Measurements from ENCODE around the gene CRHR2.

Gene CRHR2

DNA sequence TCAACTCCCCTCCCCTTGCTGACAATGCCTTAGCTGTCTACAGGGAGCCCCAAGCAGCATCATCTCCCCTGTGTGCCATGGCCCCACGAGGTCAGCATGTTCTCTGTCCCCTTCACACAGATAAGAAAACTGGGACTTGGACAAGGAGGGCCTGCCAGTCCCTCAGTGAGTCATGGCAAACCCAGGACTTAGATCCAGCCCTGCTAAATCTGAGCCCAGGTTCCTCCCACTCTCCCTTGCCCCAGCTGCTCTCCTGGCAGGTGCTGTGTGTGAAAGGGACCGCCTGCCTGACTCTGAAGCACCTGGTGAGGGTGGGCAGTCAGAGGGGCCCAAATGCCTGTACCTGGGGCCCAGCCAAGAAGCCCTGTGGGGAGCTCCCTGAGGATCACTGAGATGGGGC, 7.4 kb downstream of the CRHR2 start:
- DNase-seq, result no peak

DNA sequence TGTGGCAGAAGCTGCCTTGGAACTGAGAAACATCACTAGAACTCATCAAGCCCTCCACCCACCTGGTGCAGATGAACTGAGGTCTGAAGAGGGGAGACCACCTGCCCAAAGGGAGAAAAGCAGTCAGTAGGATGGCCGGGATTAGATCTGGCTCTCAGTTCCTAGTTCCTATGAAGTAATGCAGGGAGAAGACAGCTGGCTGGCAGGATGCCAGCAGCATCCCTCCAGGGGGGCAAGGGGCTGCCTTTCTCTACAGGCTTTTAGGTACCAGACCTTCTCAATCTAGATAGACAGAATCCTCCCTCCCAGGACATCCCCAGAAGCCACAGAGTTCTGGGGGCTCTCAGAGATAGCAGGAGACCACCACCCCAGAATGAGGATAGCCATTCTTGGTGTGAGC, 7.8 kb downstream of the CRHR2 start:
- DNase-seq, result no peak

DNA sequence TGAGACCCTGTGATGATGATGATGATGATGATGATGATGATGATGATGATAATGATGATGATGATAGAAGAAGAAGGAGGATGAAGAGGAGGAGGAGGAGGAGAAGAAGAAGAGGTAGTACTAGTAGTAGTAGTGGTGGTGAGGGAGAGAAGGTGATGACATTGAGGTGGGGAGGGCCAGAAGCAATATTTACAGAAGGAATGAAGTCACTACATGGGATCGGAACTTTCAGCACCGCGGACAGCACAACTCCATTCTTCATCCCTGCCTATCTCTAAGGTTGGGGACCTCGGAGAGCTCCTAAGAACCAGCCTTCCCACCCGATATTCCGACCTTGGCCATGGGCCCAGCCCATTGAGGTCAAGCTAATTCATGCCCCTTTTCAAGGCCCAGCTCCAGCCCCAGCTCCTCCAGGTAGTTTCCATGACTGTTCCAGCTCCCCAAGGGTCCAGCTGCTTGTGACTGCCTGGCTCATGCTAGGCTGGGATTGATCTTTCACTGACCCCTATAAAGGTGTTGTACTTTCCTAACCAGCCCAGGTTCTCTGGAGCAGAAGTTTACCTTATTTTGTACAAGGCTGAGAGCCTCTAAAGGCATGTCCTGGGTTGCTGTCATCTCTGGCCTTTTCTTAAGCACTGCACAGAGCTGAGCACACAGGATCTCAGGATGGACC, 10.3 kb downstream of the CRHR2 start:
- DNase-seq, result peak; percentile 78

DNA sequence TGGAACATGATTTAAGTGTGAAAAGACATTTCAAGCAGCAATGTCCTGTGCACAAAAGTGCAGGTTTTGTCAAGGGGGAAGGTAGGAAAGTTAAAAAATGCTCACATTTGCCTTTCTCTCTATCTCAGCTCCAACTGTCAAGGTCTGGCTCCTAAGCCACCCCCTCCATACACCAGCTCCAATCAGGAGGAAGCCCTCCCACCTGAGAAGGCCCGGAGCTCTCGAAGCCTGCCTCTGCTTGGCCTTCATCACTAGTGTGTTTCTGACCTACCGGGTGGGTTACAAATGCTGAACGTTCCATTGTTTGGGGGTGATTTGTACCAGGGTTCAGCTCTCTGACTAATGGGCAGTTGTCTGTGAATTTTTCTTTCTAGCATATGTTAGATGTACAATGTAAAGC, 14.2 kb downstream of the CRHR2 start:
- DNase-seq, result no peak

DNA sequence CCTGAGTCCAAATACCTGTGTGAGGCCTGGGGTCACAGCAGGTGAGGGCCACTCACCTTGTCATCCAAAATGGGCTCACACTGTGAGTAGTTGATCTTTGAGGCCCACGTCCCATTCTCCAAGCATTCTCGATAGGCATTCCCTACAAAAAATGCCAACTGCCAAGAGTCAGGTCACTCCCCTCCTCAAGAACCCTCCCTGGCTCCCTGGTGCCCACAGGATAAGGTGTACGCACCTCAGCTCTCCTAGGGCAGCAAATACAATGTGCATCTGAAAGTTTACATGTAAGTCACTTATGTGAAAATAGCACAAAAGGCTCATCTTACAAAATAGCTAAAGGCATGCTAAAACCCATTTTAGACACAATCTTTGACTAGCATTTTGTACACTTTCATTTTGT, 15.1 kb downstream of the CRHR2 start:
- DNase-seq, result no peak

DNA sequence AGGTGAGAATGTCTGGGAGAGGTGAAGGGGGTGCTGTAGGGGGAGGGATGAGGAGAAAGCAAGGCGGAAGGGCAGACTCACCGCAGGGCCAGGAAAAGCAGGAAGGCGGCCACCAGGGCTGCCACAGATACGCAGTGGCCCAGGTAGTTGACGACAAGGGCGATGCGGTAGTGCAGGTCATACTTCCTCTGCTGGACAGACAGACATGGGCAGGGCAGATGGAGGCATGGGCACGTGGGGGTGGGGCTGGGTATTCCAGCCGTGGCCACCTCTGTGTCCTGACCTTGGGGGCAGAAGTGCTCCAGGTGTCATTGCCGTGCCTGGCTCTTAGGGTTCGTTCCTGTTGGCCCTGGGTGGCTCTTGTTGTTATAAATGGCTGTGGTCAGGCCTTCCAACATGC, 16.8 kb downstream of the CRHR2 start:
- no peak for DNase-seq

DNA sequence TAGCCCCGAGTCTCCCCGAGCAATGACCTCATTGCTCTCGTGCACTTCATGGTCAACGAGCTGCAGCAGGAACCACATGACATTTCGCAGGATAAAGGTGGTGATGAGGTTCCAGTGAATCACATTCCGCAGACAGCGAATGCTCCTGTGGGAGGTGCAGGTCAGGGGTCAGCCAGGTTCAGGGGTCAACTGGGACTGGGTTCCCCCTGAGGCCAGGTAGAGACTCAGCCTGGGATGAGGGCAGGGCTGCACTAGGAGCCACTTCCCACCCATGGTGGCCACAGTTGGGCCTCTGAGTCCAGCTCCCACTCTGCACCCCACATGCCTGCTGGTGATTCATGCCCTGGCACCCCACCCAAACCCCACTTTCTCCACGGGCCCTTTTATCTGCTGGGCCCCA, 17.2 kb downstream of the CRHR2 start:
- no peak for DNase-seq

DNA sequence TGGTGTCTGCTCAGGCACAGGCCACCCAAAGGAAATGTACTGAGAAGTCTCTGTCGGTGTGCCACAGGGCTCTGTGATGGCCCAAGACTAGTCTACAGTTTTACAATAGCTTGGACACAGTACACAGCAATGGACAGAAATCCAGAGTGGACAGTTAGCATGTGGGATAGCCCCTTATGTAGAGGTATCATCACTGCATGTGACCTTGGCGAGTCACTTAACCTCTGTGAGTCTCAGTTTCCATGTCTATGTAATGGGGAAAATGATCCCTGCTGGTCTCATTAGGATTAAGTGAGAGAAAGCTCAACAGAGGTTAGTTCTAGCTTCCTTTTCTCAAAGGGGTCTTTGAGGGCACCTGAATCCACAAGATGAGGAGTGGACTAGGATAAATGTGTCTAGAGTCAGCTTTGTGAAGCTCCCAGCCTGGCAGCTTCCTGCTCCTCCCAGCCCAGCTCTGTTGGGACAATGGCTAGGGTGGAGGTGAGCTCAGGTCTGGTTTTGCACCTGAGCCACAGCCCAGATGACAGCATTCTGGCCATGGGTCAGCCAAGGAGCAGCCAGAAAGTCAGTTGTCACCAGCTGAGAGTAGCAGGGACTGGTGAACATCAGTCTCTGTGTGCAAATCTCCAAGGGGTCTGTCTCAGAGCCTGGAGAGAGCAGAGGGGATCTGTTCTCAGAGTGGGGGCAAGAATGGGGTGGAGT, 17.9 kb downstream of the CRHR2 start:
- no peak for DNase-seq

DNA sequence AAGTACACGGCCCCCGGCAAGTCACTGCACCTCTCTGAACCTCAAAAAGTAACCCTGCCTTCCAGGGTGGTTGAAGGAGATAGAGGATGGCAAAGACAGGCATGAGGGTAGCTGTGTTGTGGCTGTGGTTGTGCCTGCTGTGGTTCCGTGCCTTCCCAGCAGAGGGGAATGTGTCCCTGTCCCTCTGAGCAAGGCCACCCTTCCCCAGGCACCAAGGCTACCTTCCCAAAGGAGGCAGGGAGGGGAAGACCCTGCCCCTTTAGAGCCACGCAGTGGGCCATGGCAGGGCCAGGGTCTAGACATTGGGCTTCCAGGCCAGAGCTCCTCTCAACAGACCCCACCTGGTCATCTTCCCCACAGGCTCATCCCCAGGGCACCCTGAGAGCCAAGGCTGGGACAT, 18.8 kb downstream of the CRHR2 start:
- no peak for DNase-seq

DNA sequence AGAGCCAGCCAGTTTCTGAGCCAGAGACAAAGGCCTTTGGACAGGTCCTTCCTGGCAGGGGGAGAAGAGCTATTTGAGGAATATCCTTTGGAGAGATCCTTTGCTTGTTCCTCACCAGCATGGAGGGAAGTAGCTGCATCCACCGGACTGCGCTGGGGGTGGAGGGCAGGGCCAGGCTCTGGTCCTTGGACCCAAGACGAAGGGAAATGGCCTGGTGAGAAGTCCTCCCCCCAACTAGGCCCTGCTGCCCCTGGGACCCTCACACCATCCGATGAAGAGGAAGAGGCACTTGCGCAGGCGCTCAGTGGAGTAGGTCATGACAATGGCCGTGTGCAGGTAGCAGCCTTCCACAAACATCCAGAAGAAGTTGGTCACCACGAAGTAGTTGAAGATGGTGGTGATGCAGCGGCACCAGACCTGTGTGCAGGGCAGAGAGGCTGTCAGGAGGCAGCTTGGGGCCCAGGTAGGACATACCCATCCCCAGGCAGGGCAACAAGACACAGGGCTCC, 19.8 kb downstream of the CRHR2 start:
- DNase-seq, result no peak

DNA sequence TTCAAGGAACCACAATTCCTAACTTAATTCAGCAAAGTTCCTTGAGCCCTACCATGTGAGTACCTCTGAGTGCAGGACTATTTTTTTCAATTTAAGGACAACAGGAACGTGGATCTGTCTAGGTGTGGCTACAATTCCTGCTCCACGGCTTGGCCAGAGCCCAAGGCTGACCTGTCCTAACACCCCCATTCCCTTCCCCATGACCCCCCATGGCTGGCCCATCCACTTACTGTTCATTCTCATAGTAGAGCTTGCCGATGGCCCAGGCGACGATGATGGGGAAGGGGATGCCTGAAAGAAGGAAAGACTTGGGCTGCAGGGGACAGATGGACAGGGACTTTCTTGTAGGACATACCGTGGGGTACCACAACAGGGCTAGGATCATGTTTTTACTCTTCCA, 20.3 kb downstream of the CRHR2 start:
- DNase-seq, result no peak

DNA sequence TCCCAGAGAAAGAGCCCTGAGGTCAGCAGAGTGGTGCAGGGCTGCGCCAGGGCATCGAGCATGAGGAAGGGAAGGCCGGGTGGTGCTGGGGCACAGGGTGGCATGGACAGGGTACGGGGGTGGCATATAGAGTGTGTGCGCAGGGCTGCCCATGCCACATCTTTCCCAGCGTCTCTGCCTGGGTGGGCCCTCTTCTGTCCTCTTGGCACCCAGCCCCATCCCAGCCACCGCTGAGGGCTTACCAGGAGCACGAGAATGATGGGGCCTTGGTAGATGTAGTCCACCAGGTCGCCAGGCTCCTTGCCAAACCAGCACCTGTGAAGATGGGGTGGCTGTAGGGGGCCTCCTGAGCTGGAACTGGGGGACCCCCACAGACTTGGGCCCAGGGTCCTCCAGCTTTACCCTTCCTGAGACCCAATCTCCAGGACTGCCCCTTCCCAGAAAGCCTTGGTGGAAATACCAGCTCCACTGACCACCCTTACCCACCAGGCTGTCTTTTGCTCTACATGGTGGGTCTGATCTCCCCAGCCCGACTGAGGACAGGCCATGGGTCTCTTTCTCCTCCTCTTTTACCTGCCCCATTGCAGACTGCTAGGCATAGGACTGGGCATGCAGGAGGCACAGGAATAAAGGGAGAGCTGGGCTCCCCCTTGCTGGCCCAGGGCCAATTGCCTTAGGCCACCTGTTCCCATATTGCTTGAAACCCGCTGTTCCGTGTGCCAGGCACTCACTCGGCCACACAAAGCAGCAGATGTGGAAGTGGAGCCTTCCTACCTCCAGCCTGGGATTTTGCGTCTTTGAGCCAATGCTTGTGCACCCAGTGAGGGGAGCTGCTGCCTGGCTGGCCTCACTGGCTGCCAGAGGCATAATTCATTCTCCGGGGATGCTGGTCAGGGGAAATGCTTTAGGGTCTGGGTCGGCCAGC, 21.7 kb downstream of the CRHR2 start:
- no peak for DNase-seq

DNA sequence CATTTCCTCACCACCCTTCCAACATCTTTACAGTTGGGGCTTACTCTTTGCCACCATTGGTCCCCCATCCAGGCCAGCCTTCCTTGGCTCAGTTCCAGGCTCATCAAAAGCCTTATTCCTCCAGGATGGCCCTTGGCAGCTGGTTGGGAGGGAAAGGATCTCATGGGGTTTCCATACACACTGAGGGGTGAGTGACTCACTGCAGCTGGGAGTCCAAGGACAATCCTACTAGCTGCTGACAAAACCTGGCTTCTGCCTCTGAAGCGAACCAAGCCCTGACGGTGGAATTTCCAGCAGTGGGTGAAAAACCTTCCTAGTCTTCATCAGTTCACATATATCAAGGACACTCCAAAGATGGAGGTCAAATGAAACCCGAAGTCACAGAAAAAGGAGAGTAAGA, 22.9 kb downstream of the CRHR2 start:
- DNase-seq, result no peak

DNA sequence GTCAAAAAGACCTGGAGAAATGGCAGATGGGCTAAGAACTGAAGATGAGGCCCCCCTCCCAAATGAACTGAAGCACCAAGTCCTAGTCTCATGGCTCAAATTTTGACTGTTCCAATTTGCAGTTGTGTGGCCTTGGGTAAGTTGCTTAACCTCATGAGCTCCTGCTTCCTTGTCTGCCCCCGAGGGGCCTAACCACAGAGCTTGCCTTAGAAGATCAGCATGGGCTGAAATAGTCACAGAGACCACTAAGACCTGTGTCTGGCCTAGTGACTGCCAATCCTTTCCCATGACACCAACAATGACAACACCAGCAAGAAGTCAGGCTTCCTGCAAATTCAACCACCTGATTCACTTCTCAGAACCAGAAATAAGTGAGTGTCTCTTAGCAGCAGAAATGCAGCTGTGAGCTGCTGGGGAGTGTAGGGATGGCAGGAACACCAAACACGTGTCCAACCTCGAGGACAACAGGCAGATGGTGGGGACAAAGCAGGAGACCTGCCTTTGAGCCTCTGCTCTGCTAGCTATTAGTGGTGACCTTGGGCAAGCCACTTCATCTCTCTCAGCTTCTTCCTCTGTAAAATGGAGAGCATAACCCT, 23.7 kb downstream of the CRHR2 start:
- no peak for DNase-seq

DNA sequence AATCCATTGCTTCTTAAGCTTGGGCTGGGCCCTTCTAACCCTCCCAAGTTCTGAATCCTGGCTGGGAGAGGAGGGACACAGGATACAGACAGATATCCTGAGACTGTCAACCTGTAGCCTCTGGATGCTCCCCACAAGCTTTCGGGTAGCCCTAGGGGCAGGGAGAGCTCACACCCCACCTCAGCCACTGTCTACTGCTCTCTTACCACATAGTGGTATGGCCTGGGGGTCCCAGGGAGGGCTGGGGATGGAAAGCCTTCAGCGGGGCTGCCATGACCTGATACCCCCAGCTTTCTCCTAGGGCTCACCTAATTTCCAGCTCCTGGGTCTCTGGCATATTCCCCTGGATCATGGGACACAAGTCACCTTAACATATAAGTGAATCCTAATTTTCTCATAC, 25.1 kb downstream of the CRHR2 start:
- no peak for DNase-seq

DNA sequence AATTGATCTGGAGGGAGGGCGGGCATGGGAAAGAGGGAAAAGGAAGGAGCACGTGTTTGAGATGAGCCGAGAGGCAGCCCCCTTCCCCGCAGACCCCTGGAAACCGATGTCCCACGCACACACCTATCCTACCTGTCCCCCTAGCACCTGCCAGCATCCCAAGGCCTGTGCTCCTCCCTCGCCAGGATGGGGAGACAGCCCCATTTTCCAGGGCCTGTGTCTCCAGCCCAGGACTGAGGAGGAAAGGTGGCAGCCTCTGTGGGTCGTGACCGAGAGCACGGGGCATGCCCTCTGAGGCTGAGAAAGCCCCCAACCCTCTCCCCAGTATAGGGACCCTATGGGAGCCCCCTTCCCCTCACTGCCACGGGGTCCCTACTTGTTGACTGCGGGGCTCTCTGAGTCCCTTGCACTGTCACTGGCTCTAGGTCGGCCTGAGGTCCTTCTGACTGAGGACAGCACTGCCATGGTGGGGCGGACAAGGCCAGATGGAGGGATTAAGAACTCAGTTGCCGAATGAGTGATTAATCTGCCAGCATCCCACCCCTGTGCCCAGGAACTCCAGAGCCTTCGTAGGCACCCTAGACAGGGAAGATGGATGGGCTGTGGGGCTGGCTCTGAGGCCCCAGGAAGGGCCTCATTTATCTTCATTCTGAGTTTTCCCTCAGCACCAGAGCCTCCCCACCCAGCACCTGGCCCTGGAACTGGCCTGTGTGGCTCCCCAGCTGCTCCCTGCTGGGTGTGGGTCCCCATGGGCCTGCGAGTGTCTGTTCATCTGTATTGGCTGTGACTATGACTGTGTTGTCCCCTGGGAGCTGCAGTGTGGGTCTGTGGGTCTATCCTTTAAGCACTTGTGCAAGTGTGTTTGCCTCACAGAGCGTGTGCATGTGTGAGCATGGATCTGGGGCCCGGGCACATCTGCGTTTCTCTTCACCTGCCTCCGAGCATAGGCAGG, 26.0 kb downstream of the CRHR2 start:
- no peak for DNase-seq

DNA sequence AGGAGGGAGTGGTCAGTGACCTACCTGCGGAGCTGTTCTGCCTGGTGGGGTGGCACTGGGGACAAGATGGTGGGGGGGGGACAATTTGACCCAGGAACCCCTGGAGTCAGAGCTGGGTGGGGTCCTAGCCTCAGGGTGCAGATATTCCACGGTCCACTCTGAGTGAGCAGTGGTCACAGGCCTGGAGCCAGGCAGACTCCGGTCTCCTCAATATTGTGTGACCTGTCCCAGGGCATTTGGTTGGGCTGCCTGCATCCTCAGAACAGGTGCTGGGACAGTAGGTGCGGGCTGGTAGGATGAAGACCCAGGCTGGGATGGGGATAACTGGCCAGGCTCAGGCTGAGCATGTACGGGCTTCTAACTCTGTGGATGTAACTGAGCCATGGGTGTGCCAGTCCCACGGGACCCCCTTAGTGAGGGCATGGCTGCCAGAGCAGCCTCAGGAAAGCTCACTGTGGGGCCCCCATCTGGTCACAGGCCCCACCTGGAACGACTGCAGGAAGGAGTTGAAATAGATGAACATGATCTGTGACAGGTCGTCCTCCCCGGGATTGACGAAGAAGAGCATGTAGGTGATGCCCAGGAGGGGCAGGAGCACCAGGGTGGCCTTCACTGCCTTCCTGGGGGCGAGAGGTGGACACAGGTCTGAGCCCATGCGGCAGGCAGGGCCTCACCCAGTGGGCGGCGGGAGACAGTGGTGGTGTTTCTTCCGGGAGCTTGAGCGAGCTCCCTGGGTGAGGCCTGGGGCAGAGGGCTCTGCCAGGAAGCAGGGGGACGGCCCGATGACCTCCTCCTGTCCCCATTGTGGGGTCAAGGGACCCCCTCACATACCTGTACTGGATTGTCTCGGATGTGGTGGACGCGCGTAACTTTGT, 26.9 kb downstream of the CRHR2 start:
- DNase-seq, result no peak

DNA sequence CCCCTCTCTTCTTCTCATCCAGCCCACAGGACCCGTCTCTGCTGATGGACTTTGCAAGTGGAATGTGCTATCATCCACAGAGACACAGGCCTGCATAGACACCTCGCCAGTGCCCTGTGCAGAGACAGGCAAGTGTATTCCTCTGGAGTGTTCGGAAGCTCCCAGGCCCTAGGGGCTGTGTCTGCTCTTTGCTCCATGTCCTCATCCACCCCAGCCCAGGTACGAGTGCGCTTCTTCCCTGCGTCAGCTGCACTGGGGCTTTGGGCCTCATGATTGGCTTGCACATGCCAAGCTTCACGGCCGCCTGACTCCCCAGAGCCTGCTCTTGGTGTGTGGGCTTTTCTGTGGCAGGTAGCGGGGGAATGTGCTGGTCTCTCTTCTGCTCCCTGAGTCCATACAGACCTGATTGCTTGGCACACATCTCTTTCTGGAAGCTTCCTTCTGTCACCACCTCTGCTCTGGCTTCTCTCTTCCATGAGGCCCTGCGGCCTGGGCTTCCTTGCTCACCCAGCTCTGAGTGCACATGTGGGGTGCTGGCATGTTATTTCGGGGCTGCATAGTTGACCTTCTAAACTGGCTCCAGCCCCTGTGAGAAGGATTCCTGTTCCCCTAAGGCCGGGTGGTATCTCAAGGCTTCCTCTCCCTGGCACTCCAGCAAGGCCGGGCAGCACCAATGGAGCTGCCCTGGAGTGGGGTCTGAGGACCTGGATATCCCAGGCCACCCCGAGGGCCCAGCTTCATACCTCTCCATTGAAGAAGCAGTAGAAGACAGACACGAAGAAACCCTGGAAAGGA, 27.8 kb downstream of the CRHR2 start:
- DNase-seq, result no peak

DNA sequence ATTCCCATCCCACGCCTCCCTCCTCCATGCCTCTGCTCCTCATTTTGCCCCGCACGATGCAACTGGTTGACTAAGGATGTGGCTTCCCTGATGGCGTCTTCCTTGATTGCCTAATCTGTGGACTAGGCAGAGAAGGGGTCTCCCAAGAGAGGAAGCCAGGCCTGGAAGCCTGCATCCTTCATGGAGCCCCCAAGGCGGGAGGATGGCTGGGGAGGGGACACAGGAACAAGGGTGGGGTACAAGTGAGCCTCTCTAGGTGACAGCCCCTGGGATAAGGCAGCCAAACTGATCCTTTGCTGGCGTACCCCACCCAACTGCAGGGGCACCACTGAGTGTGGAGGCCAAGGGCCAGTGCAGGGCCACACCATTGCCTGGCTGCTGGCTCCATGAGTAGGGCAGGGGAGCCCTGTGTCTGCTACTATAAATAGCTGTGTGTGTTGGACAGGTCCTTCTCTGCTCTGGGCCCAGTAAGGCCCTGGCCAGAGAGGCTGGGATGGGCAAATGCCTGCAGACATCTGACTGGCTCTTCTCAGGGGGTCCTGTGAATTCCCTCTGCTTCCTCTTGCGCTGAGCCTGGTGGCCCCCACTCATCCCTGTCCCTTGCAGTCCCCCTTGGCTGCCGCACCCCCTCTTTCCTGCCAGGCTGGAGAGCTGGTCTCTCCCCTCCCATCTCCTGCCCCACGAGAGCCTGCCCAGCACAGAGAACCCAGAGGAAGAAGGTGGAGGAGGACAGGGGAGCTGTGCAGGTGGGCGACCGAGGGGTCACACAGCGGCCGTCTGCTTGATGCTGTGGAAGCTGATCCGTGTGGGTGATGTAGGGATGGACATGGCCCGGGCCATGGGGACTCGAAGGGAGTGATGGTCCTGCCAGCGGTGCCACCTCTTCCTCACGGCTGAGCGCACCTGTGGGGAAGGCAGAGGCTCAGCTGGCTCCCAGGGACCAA, 29.3 kb downstream of the CRHR2 start:
- DNase-seq, result no peak

Data from NCI-H226 (cell line).